Endothelial cell of umbilical vein (primary cell): ENCODE measurements around the gene RNF148. TPM values are rescaled to one million over a fixed set of nuclear protein-coding genes. Genes with fewer than 3 reads are reported as not detected.
"Not testable (repeated sequence)": the region's sequence is repeated elsewhere in the genome, so short reads cannot be mapped to it uniquely, and the experiment has no call there.

ENCODE experiments used
- BruUV-seq: library from RNA; stranded (reverse); fragments of 400-500 nt; replicated peaks from 2 replicates; lab custom pipeline; 2021; lab: Mats Ljungman, UMichigan
- CTCF ChIA-PET: fragments of 300-600, 350-600 bp; sonication (Branson Sonifier 250); formaldehyde crosslinking; loops from one replicate; lab custom pipeline; 2021; ENCODE audit warnings: antibody characterized with exemption, inconsistent platforms; lab: Charles Lee
- POLR2A ChIA-PET: fragments of 300-600, 350-600 bp; sonication (Branson Sonifier 250); formaldehyde crosslinking; loops from one replicate; lab custom pipeline; 2021; ENCODE audit warnings: antibody characterized with exemption, inconsistent platforms; lab: Charles Lee
- DNase-seq: peaks from one replicate; pipeline ENCODE4 v3.0.0-alpha.2; 2011; ENCODE audit warnings: low read depth, low spot score
- FAIRE-seq: peaks from 2 replicates; lab custom pipeline; 2011; peaks lifted over from hg19 to GRCh38; lab: Jason Lieb, UNC
- H2AFZ ChIP-seq: 2 replicates; pipeline ENCODE4 v1.6.0; 2012; ENCODE audit warnings: low read depth, low read length, control low read depth, inconsistent platforms
- H3K27ac ChIP-seq: 2 replicates; pipeline ENCODE4 v1.5.1; 2011; ENCODE audit warnings: low read depth, mild to moderate bottlenecking, control low read depth, low read length, moderate library complexity; ENCODE audit not compliant: insufficient read depth
- H3K27me3 ChIP-seq, 2 experiments: 2 replicates each; pipeline versions ENCODE4 v1.6.0 to v1.6.1; 2011; ENCODE audit warnings: low read length in 2 of 2, mixed read lengths in 1 of 2; ENCODE audit not compliant: control insufficient read depth in 2 of 2, insufficient read depth in 2 of 2
- H3K36me3 ChIP-seq, 2 experiments: 2 replicates in 1 of 2; 3 replicates in 1 of 2; pipeline ENCODE4 v1.5.1; 2011; ENCODE audit warnings: low read length in 2 of 2, mild to moderate bottlenecking in 1 of 2, moderate library complexity in 1 of 2; ENCODE audit not compliant: control insufficient read depth in 2 of 2, insufficient read depth in 2 of 2; ENCODE audit errors: extremely low read depth in 1 of 2
- H3K4me1 ChIP-seq: 3 replicates; pipeline ENCODE4 v1.5.1; 2011; ENCODE audit warnings: mild to moderate bottlenecking, low read length; ENCODE audit not compliant: control insufficient read depth, insufficient read depth; ENCODE audit errors: extremely low read depth
- H3K4me2 ChIP-seq: 2 replicates; pipeline ENCODE4 v1.6.1; 2011; ENCODE audit warnings: low read length, control low read depth, mixed read lengths; ENCODE audit not compliant: insufficient read depth
- H3K4me3 ChIP-seq, 3 experiments: fragments of 200-600 bp in 1 of 3; sonication (generic), shearing (Covaris generic) in 1 of 3; replicated peaks in 1 of 3; 2 replicates each; pipeline ENCODE4 v1.5.1; 2011 to 2016; ENCODE audit warnings: control low read depth in 3 of 3, low read length in 3 of 3, mild to moderate bottlenecking in 2 of 3, inconsistent platforms in 1 of 3, low read depth in 1 of 3, moderate library complexity in 1 of 3; ENCODE audit not compliant: insufficient read depth in 1 of 3
- H3K79me2 ChIP-seq: 2 replicates; pipeline ENCODE4 v1.6.0; 2012; ENCODE audit warnings: low read length, inconsistent platforms; ENCODE audit not compliant: control insufficient read depth, insufficient read depth
- H3K9ac ChIP-seq: replicated peaks from 2 replicates; pipeline ENCODE3; 2011; ENCODE audit warnings: low read length, control low read depth; ENCODE audit not compliant: insufficient read depth; ENCODE audit errors: extremely low read depth
- H3K9me1 ChIP-seq: replicated peaks from 3 replicates; pipeline ENCODE4 v1.6.0; 2011; ENCODE audit warnings: mild to moderate bottlenecking, low read length; ENCODE audit not compliant: control insufficient read depth, insufficient read depth; ENCODE audit errors: extremely low read depth
- H3K9me3 ChIP-seq: replicated peaks from 2 replicates; pipeline ENCODE4 v1.5.1; 2012; ENCODE audit warnings: low read length, inconsistent platforms; ENCODE audit not compliant: control insufficient read depth, insufficient read depth
- H4K20me1 ChIP-seq: replicated peaks from 2 replicates; pipeline ENCODE3; 2011; ENCODE audit warnings: mild to moderate bottlenecking, low read length; ENCODE audit not compliant: control insufficient read depth, insufficient read depth; ENCODE audit errors: extremely low read depth
- EZH2 ChIP-seq: IDR thresholded peaks from 2 replicates; pipeline ENCODE4 v1.6.1; 2012; ENCODE audit warnings: borderline replicate concordance, low read depth, mild to moderate bottlenecking, moderate library complexity, low read length, inconsistent platforms; ENCODE audit not compliant: severe bottlenecking
- FOS ChIP-seq: IDR thresholded peaks from 2 replicates; pipeline ENCODE4 v1.6.1; 2011; ENCODE audit warnings: mild to moderate bottlenecking, low read length, moderate library complexity, borderline replicate concordance; ENCODE audit not compliant: insufficient read depth
- MYC ChIP-seq: IDR thresholded peaks from one replicate; pipeline ENCODE4 v1.6.1; 2011; ENCODE audit warnings: mild to moderate bottlenecking, low read depth, low read length
- dilution Hi-C: fragments of 300-500 bp; cut with MboI; formaldehyde crosslinking; loops from one replicate; pipeline ENCODE4 v1.15.0; 2019; ENCODE audit warnings: low sequenced_read_pairs; ENCODE audit not compliant: extremely low pct_ligation_motif_present
- intact Hi-C: fragments of 100-400 bp; cut with micrococcal nuclease; formaldehyde crosslinking; loops from one replicate; pipeline ENCODE4 v1.10.0; 2022
- polyA plus RNA-seq, 4 experiments: library from polyadenylated mRNA; depleted of rRNA in 3 of 4; stranded (reverse) in 3 of 4; unstranded in 1 of 4; fragments of >200 nt; gene quantifications; 2 replicates each; pipeline versions ENCODE4 v1.2.1 to v1.2.3, GENCODE V29; 2011 to 2012; ENCODE audit warnings: missing spikeins in 1 of 4
- total RNA-seq: library from RNA; stranded (reverse); gene quantifications from 2 replicates; pipeline ENCODE4 v1.2.3, GENCODE V29; 2021
- TF ChIP-seq, protein P1 (sequence below): IDR thresholded peaks from 2 replicates; pipeline ENCODE4 v1.6.1; 2011; ENCODE audit not compliant: insufficient read depth, insufficient read length
- TF ChIP-seq, protein P2 (sequence below), 2 donors: IDR thresholded peaks; 1 replicate in 1 of 2; 2 replicates in 1 of 2; pipeline ENCODE4 v1.5.1; 2011; ENCODE audit warnings: low read length in 2 of 2, mild to moderate bottlenecking in 2 of 2, moderate library complexity in 2 of 2, control low read depth in 1 of 2, inconsistent platforms in 1 of 2, low read depth in 1 of 2; ENCODE audit not compliant: insufficient read depth in 1 of 2; ENCODE audit errors: extremely low read depth in 1 of 2

The RNF148 gene
- total and polyA plus RNA-seq, 2 donors (not counting 3 experiments of a cell fraction or from before 2014, with no cell fraction given), result 0.12 to 0.95 TPM

DNA sequence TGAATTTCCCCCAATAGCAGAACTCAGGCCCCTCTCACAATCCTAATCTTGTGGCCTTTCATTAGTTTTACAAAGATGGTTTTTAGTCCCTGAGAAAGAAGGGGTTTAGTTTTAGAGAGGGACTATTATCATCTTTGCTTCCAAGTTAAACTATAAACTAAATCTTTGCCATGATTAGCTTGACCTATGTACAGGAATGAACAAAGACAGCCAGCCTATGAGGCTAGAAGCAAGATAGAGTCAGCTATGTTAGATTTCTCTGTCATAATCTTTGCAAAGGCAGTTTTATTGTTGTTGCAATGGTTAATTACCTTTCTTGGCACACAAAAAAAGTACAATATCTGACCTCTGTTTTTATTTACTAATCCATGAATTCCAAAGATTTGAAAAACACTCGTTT lies 22.9 kb downstream of the RNF148 start:
- DNase-seq, result no peak
- Histone ChIP-seq H3K9me1 (no peaks in the 10 kb centered on the region), H3K9me3 (no peaks in the 10 kb centered on the region), H3K79me2 (no peaks in the 10 kb centered on the region), H3K4me1 (no peaks in the 10 kb centered on the region), H3K4me3 (no peak overlapping the region), H3K9ac (no peak overlapping the region), H3K36me3 (no peaks in the 10 kb centered on the region), H4K20me1 (no peaks in the 10 kb centered on the region), H2AFZ (no peak overlapping the region), H3K27me3 (no peaks in the 10 kb centered on the region), H3K27ac (no peak overlapping the region), H3K4me2 (no peak overlapping the region)
- ChIA-PET CTCF (no interaction called here), POLR2A (no interaction called here)
- FAIRE-seq, result no peak
- intact Hi-C loops (no loop called here), dilution Hi-C loops (no loop called here)
- no TSS peak for BruUV-seq
- TF ChIP-seq FOS (no peak), EZH2 (no peak), MYC (no peak)
- TF ChIP-seq, protein P1, sequence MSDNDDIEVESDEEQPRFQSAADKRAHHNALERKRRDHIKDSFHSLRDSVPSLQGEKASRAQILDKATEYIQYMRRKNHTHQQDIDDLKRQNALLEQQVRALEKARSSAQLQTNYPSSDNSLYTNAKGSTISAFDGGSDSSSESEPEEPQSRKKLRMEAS, result no peak
- TF ChIP-seq, protein P2, sequence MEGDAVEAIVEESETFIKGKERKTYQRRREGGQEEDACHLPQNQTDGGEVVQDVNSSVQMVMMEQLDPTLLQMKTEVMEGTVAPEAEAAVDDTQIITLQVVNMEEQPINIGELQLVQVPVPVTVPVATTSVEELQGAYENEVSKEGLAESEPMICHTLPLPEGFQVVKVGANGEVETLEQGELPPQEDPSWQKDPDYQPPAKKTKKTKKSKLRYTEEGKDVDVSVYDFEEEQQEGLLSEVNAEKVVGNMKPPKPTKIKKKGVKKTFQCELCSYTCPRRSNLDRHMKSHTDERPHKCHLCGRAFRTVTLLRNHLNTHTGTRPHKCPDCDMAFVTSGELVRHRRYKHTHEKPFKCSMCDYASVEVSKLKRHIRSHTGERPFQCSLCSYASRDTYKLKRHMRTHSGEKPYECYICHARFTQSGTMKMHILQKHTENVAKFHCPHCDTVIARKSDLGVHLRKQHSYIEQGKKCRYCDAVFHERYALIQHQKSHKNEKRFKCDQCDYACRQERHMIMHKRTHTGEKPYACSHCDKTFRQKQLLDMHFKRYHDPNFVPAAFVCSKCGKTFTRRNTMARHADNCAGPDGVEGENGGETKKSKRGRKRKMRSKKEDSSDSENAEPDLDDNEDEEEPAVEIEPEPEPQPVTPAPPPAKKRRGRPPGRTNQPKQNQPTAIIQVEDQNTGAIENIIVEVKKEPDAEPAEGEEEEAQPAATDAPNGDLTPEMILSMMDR (IDR thresholded peaks at IDR 0.05; ENCODE audit: extremely low read depth in 1 of 2, insufficient read depth in 1 of 2, low read depth in 1 of 2, low read length in 2 of 2), result no peak

DNA sequence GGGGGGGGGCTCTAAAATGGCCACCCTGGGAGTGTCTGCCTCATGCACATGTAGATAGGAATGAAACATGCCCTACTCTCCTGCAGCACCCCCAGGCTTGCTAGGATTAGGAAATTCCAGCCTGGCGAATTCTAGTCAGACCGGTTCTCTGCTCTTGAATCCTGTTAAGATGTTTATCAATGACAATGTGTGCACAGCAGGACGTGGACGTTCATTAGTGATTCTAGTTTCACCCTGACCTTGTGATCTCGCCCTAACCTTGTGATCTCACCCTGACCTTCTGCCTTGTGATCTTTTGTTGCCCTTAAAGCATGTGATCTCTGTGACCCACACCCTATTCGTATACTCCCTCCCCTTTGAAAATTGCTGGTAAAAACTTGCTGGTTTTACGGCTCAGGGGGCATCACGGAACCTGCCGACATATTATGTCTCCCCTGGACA lies 23.4 kb downstream of the RNF148 start:
- H3K9me3 ChIP-seq, H3K9ac ChIP-seq, H3K4me3 ChIP-seq, H3K4me2 ChIP-seq, dilution Hi-C loops, H2AFZ ChIP-seq, H3K9me1 ChIP-seq, H3K79me2 ChIP-seq, H4K20me1 ChIP-seq, FAIRE-seq, CTCF ChIA-PET, H3K4me1 ChIP-seq, BruUV-seq, H3K27ac ChIP-seq, H3K27me3 ChIP-seq, H3K36me3 ChIP-seq, DNase-seq, intact Hi-C loops, POLR2A ChIA-PET: not testable (repeated sequence)
